SH-SY5Y (cell line): Measurements from ENCODE around the gene MAN1B1.

Experiments
- GATA2 ChIP-seq: IDR thresholded peaks from 2 replicates; pipeline ENCODE4 v1.6.1; 2011; ENCODE audit warnings: mild to moderate bottlenecking, low read depth, low read length
- GATA3 ChIP-seq: IDR thresholded peaks from 2 replicates; pipeline ENCODE4 v1.6.1; 2011; ENCODE audit warnings: low read depth, mild to moderate bottlenecking, low read length, moderate library complexity

Gene MAN1B1

GRCh38 chr9:137112564-137113384 is 26.0 kb downstream of the MAN1B1 start:
- TF ChIP-seq GATA3 (no peak), GATA2 (no peak)

- TF ChIP-seq GATA3: no peak
- no peak for TF ChIP-seq GATA2
Measured at GRCh38 chr9:137113385-137114159, 26.8 kb downstream of the MAN1B1 start.

- TF ChIP-seq GATA2: no peak
- TF ChIP-seq GATA3: no peak
Measured at GRCh38 chr9:137114220-137114612, 27.4 kb downstream of the MAN1B1 start.

GRCh38 chr9:137114613-137115393 is 28.0 kb downstream of the MAN1B1 start, which contains the start of gene DPP7:
DPP7 (minus strand) TSS chr9:137114733; CDS start chr9:137114713, 20 bp downstream.
- no peak for TF ChIP-seq GATA3
- no peak for TF ChIP-seq GATA2

- no peak for TF ChIP-seq GATA2
- TF ChIP-seq GATA3: no peak
Measured at GRCh38 chr9:137115394-137116026, 28.7 kb downstream of the MAN1B1 start.

- no peak for TF ChIP-seq GATA2
- no peak for TF ChIP-seq GATA3
Measured at GRCh38 chr9:137116027-137116507, 29.3 kb downstream of the MAN1B1 start.

- TF ChIP-seq GATA3 (no peak), GATA2 (no peak)
Measured at GRCh38 chr9:137116728-137117127, 29.9 kb downstream of the MAN1B1 start.

GRCh38 chr9:137117269-137117731 is 30.5 kb downstream of the MAN1B1 start:
- TF ChIP-seq GATA3 (no peak), GATA2 (no peak)

GRCh38 chr9:137123468-137123837 is 36.7 kb downstream of the MAN1B1 start:
- no peak for TF ChIP-seq GATA3
- no peak for TF ChIP-seq GATA2

- TF ChIP-seq GATA3 (no peak), GATA2 (no peak)
Measured at GRCh38 chr9:137126786-137127185, 40.0 kb downstream of the MAN1B1 start.

GRCh38 chr9:137127301-137128157 is 40.7 kb downstream of the MAN1B1 start:
- TF ChIP-seq GATA2 (no peak), GATA3 (no peak)

- TF ChIP-seq GATA3 (no peak), GATA2 (no peak)
Measured at GRCh38 chr9:137128158-137128861, 41.5 kb downstream of the MAN1B1 start.
